HEK293 (cell line): ENCODE results near the gene CELSR1.

Experiments
- CTCF ChIA-PET: fragments of 350-600 bp; formaldehyde crosslinking; extraction: SDS; loops from one replicate; lab custom pipeline; 2021; ENCODE audit warnings: antibody characterized with exemption; lab: Yijun Ruan, JAX
- POLR2A ChIA-PET: fragments of 300-600 bp; formaldehyde crosslinking; extraction: SDS; loops from one replicate; lab custom pipeline; 2020; ENCODE audit warnings: antibody characterized with exemption, inconsistent platforms; lab: Yijun Ruan, JAX
- H3K27ac ChIP-seq: fragments of 200-500 bp; sonication (Bioruptor generic); 2 replicates; pipeline ENCODE4 v1.5.1; 2014; ENCODE audit warnings: low read depth, low read length, control low read depth, inconsistent platforms; ENCODE audit errors: extremely low read depth
- H3K36me3 ChIP-seq, 2 experiments: fragments of 200-500 bp in 1 of 2; sonication (Bioruptor generic) in 1 of 2; 1 replicate in 1 of 2; 2 replicates in 1 of 2; pipeline ENCODE4 v1.5.1; 2014 to 2017; ENCODE audit warnings: inconsistent platforms in 2 of 2, low read length in 2 of 2; ENCODE audit not compliant: control insufficient read depth in 2 of 2, insufficient read depth in 1 of 2
- H3K4me1 ChIP-seq: fragments of 200-500 bp; sonication (Bioruptor generic); 2 replicates; pipeline ENCODE4 v1.5.1; 2014; ENCODE audit warnings: mild to moderate bottlenecking, low read length, inconsistent platforms; ENCODE audit not compliant: control insufficient read depth, insufficient read depth
- H3K4me3 ChIP-seq: 2 replicates; pipeline ENCODE4 v1.5.1; 2011; ENCODE audit warnings: low read depth, mild to moderate bottlenecking, control low read depth, low read length, moderate library complexity
- H3K9me3 ChIP-seq: fragments of 200-500 bp; sonication (Bioruptor generic); 2 replicates; pipeline ENCODE4 v1.5.1; 2014; ENCODE audit warnings: low read depth, low read length, inconsistent platforms; ENCODE audit not compliant: control insufficient read depth, insufficient read depth
- PRDM6 ChIP-seq: fragments of 450-650 bp; formaldehyde crosslinking; IDR thresholded peaks from 2 replicates; pipeline ENCODE4 v1.5.1; 2017; ENCODE audit warnings: missing biosample characterization, missing genetic modification characterization
- SETDB1 ChIP-seq: IDR thresholded peaks from one replicate; pipeline ENCODE4 v1.6.1; 2017; ENCODE audit warnings: mild to moderate bottlenecking, low read length, moderate library complexity, mixed read lengths; ENCODE audit not compliant: insufficient read length
- TSHZ1 ChIP-seq: fragments of 450-650 bp; formaldehyde crosslinking; IDR thresholded peaks from 2 replicates; pipeline ENCODE4 v1.5.1; 2016; ENCODE audit warnings: missing biosample characterization, missing genetic modification characterization, borderline replicate concordance
- YY1 ChIP-seq: fragments of 450-650 bp; formaldehyde crosslinking; IDR thresholded peaks from 2 replicates; pipeline ENCODE4 v1.5.1; 2018; ENCODE audit warnings: missing biosample characterization, missing genetic modification characterization
- ZFP69B ChIP-seq: fragments of 450-650 bp; formaldehyde crosslinking; IDR thresholded peaks from 2 replicates; pipeline ENCODE4 v1.5.1; 2016; ENCODE audit warnings: missing biosample characterization, missing genetic modification characterization
- ZIC2 ChIP-seq: fragments of 450-650 bp; formaldehyde crosslinking; IDR thresholded peaks from 2 replicates; pipeline ENCODE4 v1.5.1; 2016; ENCODE audit warnings: missing biosample characterization, missing genetic modification characterization
- ZNF114 ChIP-seq: fragments of 450-650 bp; formaldehyde crosslinking; IDR thresholded peaks from 2 replicates; pipeline ENCODE4 v1.5.0; 2017; ENCODE audit warnings: missing biosample characterization, missing genetic modification characterization
- ZNF37A ChIP-seq: fragments of 450-650 bp; IDR thresholded peaks from 2 replicates; pipeline ENCODE4 v1.5.1; 2018; ENCODE audit warnings: missing biosample characterization, missing genetic modification characterization
- ZNF48 ChIP-seq: fragments of 450-650 bp; formaldehyde crosslinking; IDR thresholded peaks from 2 replicates; pipeline ENCODE4 v1.5.1; 2016; ENCODE audit warnings: missing biosample characterization, missing genetic modification characterization
- ZNF560 ChIP-seq: fragments of 450-650 bp; formaldehyde crosslinking; IDR thresholded peaks from 2 replicates; pipeline ENCODE4 v1.5.1; 2017; ENCODE audit warnings: missing biosample characterization, missing genetic modification characterization, borderline replicate concordance
- ZNF626 ChIP-seq: fragments of 450-650 bp; sonication (Bioruptor Pico); formaldehyde crosslinking; IDR thresholded peaks from 2 replicates; pipeline ENCODE4 v1.5.1; 2018; ENCODE audit warnings: missing biosample characterization, missing genetic modification characterization, inconsistent platforms
- ZNF658 ChIP-seq: fragments of 450-650 bp; formaldehyde crosslinking; IDR thresholded peaks from 2 replicates; pipeline ENCODE4; 2016; ENCODE audit warnings: missing biosample characterization, missing genetic modification characterization
- ZNF692 ChIP-seq: fragments of 450-650 bp; formaldehyde crosslinking; IDR thresholded peaks from 2 replicates; pipeline ENCODE4 v1.5.1; 2016; ENCODE audit warnings: missing biosample characterization, missing genetic modification characterization
- ZNF837 ChIP-seq: fragments of 450-650 bp; formaldehyde crosslinking; IDR thresholded peaks from 2 replicates; pipeline ENCODE4 v1.5.1; 2016; ENCODE audit warnings: missing biosample characterization, missing genetic modification characterization
- ZSCAN5A ChIP-seq: fragments of 450-650 bp; formaldehyde crosslinking; IDR thresholded peaks from 2 replicates; pipeline ENCODE4 v1.5.1; 2016; ENCODE audit warnings: missing biosample characterization, missing genetic modification characterization

The CELSR1 gene

GRCh38 chr22:46408568-46409506, 128.6 kb downstream of the CELSR1 start:
- H3K36me3 ChIP-seq, result peaks cover 0 to 15% of the 10 kb centered on the region in 2 experiments; a peak in 2 of 3 replicates
- H3K9me3 ChIP-seq, result no peaks in the 10 kb centered on the region
- H3K27ac ChIP-seq, result no peak overlapping the region
- no peaks in the 10 kb centered on the region for H3K4me1 ChIP-seq
- ChIA-PET POLR2A (no interaction called here), CTCF (interaction anchor here (1.1 kb wide), 1 partner anchor 41 kb away, joined by 7 read pairs; no protein-coding TSS in a partner anchor)
- H3K4me3 ChIP-seq, result no peak overlapping the region
- TF ChIP-seq ZIC2 (tag by site-specific recombination) (peak; percentile 55), ZFP69B (no peak)

GRCh38 chr22:46407748-46408147, 129.7 kb downstream of the CELSR1 start:
- CTCF ChIA-PET, result interaction anchor here (1.1 kb wide), 1 partner anchor 40 kb away, joined by 7 read pairs; no protein-coding TSS in a partner anchor
- TF ChIP-seq ZNF114, result no peak
- no peak for TF ChIP-seq YY1 (tag by site-specific recombination)
- TF ChIP-seq ZNF658 (tag by site-specific recombination), result no peak
- no peak for TF ChIP-seq ZNF626
- no peak for TF ChIP-seq TSHZ1 (tag by site-specific recombination)
- TF ChIP-seq ZNF37A (tag by site-specific recombination), result no peak
- no peak for TF ChIP-seq ZSCAN5A (tag by site-specific recombination)
- TF ChIP-seq ZNF692, result no peak
- TF ChIP-seq ZNF48 (tag by site-specific recombination), result no peak
- TF ChIP-seq SETDB1, result no peak
- TF ChIP-seq ZNF560, result no peak
- no peak for TF ChIP-seq PRDM6 (tag by site-specific recombination)
- TF ChIP-seq ZNF837 (tag by site-specific recombination), result no peak
- POLR2A ChIA-PET, result no interaction called here
- no peak overlapping the region for H3K27ac ChIP-seq
- H3K9me3 ChIP-seq, result no peaks in the 10 kb centered on the region
- H3K4me1 ChIP-seq, result no peaks in the 10 kb centered on the region
- H3K36me3 ChIP-seq, result peaks cover 0 to 15% of the 10 kb centered on the region in 2 experiments; a peak in 2 of 3 replicates
- no peak overlapping the region for H3K4me3 ChIP-seq
